Keratinocyte (primary cell): ENCODE measurements around the gene FANCC. TPM values are rescaled to one million over a fixed set of nuclear protein-coding genes. Genes with fewer than 3 reads are reported as not detected.

Experiments used
- DNase-seq: peaks from one replicate; pipeline ENCODE4 v3.0.0-alpha.2; 2011; ENCODE audit warnings: low read depth, missing footprints, low spot score
- FAIRE-seq: peaks from 2 replicates; lab custom pipeline; 2011; peaks lifted over from hg19 to GRCh38; lab: Jason Lieb, UNC
- H2AFZ ChIP-seq: 2 replicates; pipeline ENCODE4 v1.6.0; 2012; ENCODE audit warnings: low read length, control low read depth, inconsistent platforms; ENCODE audit not compliant: control insufficient read depth
- H3K27ac ChIP-seq: 2 replicates; pipeline ENCODE4 v1.5.1; 2011; ENCODE audit warnings: low read length; ENCODE audit not compliant: control insufficient read depth, insufficient read depth
- H3K27me3 ChIP-seq: 3 replicates; pipeline ENCODE4 v1.6.0; 2011; ENCODE audit warnings: low read length; ENCODE audit not compliant: control insufficient read depth, insufficient read depth; ENCODE audit errors: extremely low read depth
- H3K36me3 ChIP-seq, 2 experiments: 2 replicates in 1 of 2; 3 replicates in 1 of 2; pipeline ENCODE4 v1.5.1; 2011; ENCODE audit warnings: low read length in 2 of 2, mild to moderate bottlenecking in 1 of 2; ENCODE audit not compliant: control insufficient read depth in 2 of 2, insufficient read depth in 2 of 2; ENCODE audit errors: extremely low read depth in 1 of 2
- H3K4me1 ChIP-seq: 3 replicates; pipeline ENCODE4 v1.5.1; 2011; ENCODE audit warnings: low read length; ENCODE audit not compliant: control insufficient read depth, insufficient read depth; ENCODE audit errors: extremely low read depth
- H3K4me2 ChIP-seq: 3 replicates; pipeline ENCODE4 v1.6.0; 2011; ENCODE audit warnings: low read depth, low read length; ENCODE audit not compliant: control insufficient read depth, insufficient read depth; ENCODE audit errors: extremely low read depth
- H3K4me3 ChIP-seq, 3 experiments: fragments of 200-600 bp in 1 of 3; sonication (generic) in 1 of 3; 2 replicates in 2 of 3; 3 replicates in 1 of 3; pipeline ENCODE4 v1.5.1; 2011 to 2016; ENCODE audit warnings: low read length in 3 of 3, mild to moderate bottlenecking in 3 of 3, control low read depth in 2 of 3, inconsistent platforms in 1 of 3, low read depth in 1 of 3, mixed read lengths in 1 of 3, mixed run types in 1 of 3, moderate library complexity in 1 of 3; ENCODE audit not compliant: control insufficient read depth in 2 of 3, insufficient read depth in 2 of 3; ENCODE audit errors: extremely low read depth in 1 of 3
- H3K79me2 ChIP-seq: 2 replicates; pipeline ENCODE4 v1.6.0; 2012; ENCODE audit warnings: low read length; ENCODE audit not compliant: control insufficient read depth, insufficient read depth
- H3K9ac ChIP-seq: 3 replicates; pipeline ENCODE4 v1.6.0; 2011; ENCODE audit warnings: low read length; ENCODE audit not compliant: control insufficient read depth, insufficient read depth; ENCODE audit errors: extremely low read depth
- H3K9me1 ChIP-seq: 3 replicates; pipeline ENCODE4 v1.6.0; 2011; ENCODE audit warnings: low read length; ENCODE audit not compliant: control insufficient read depth, insufficient read depth; ENCODE audit errors: extremely low read depth
- H3K9me3 ChIP-seq: 2 replicates; pipeline ENCODE4 v1.5.1; 2012; ENCODE audit warnings: low read depth, low read length; ENCODE audit not compliant: control insufficient read depth
- H4K20me1 ChIP-seq: 3 replicates; pipeline ENCODE4 v1.6.0; 2011; ENCODE audit warnings: low read length; ENCODE audit not compliant: control insufficient read depth, insufficient read depth; ENCODE audit errors: extremely low read depth
- CTCF ChIP-seq, 3 experiments: IDR thresholded peaks in 1 of 3; conservative IDR thresholded peaks in 1 of 3; optimal IDR thresholded peaks in 1 of 3; 2 replicates in 2 of 3; 3 replicates in 1 of 3; pipeline versions ENCODE3 to v1.5.1; 2011; ENCODE audit warnings: low read length in 3 of 3, mild to moderate bottlenecking in 3 of 3, moderate library complexity in 2 of 3, control low read depth in 1 of 3, inconsistent platforms in 1 of 3; ENCODE audit not compliant: insufficient read depth in 2 of 3; ENCODE audit errors: extremely low read depth in 1 of 3
- EZH2 ChIP-seq: IDR thresholded peaks from one replicate; pipeline ENCODE4 v1.6.1; 2012; ENCODE audit warnings: inconsistent platforms, mild to moderate bottlenecking, low read length, moderate library complexity
- dilution Hi-C: fragments of 300-500 bp; cut with MboI; formaldehyde crosslinking; loops from one replicate; pipeline ENCODE4 v1.7.0; 2020; ENCODE audit warnings: low sequenced_read_pairs; ENCODE audit not compliant: extremely low pct_ligation_motif_present
- polyA plus RNA-seq, 5 experiments: library from polyadenylated mRNA; depleted of rRNA in 3 of 5; stranded (reverse) in 3 of 5; stranded (forward) in 1 of 5; unstranded in 1 of 5; fragments of >200 nt; gene quantifications; 1 replicate in 1 of 5; 2 replicates in 3 of 5; 3 replicates in 1 of 5; pipeline versions ENCODE4 v1.2.1 to v1.2.3, GENCODE V29; 2011 to 2012; ENCODE audit warnings: missing spikeins in 2 of 5, low read depth in 1 of 5, low replicate concordance in 1 of 5

Gene FANCC
- polyA plus RNA-seq, 1 donor (not counting 4 experiments of a cell fraction or from before 2014, with no cell fraction given), result 8.3 TPM

GRCh38 chr9:95206143-95206542 lies 111.4 kb downstream of the FANCC start:
- no peak overlapping the region for H3K4me2 ChIP-seq
- no peak for DNase-seq
- TF ChIP-seq EZH2 (no peak), CTCF (optimal IDR thresholded peaks at IDR 0.05 in 1 of 3, IDR thresholded peaks at IDR 0.05 in 1 of 3, conservative IDR thresholded peaks at IDR 0.05 in 1 of 3; ENCODE audit: extremely low read depth in 1 of 3, insufficient read depth in 2 of 3, low read length in 3 of 3) (no peak)
- no peak overlapping the region for H3K4me3 ChIP-seq
- H3K36me3 ChIP-seq, result no peaks in the 10 kb centered on the region
- H3K27me3 ChIP-seq, result no peaks in the 10 kb centered on the region
- H3K79me2 ChIP-seq, result no peaks in the 10 kb centered on the region
- no peak for FAIRE-seq
- no peaks in the 10 kb centered on the region for H3K9me1 ChIP-seq
- H4K20me1 ChIP-seq, result no peaks in the 10 kb centered on the region
- H3K9me3 ChIP-seq, result no peaks in the 10 kb centered on the region
- H3K9ac ChIP-seq, result no peak overlapping the region
- no peak overlapping the region for H2AFZ ChIP-seq
- no peak overlapping the region for H3K27ac ChIP-seq
- peaks cover 5% of the 10 kb centered on the region for H3K4me1 ChIP-seq
- dilution Hi-C loops, result no loop called here

GRCh38 chr9:95204710-95205109 lies 112.8 kb downstream of the FANCC start:
- H4K20me1 ChIP-seq, result no peaks in the 10 kb centered on the region
- peaks cover 5% of the 10 kb centered on the region for H3K4me1 ChIP-seq
- no peak for DNase-seq
- TF ChIP-seq CTCF (optimal IDR thresholded peaks at IDR 0.05 in 1 of 3, IDR thresholded peaks at IDR 0.05 in 1 of 3, conservative IDR thresholded peaks at IDR 0.05 in 1 of 3; ENCODE audit: extremely low read depth in 1 of 3, insufficient read depth in 2 of 3, low read length in 3 of 3), result no peak
- TF ChIP-seq EZH2, result no peak
- H3K4me3 ChIP-seq, result no peak overlapping the region
- no peaks in the 10 kb centered on the region for H3K9me1 ChIP-seq
- H3K27me3 ChIP-seq, result no peaks in the 10 kb centered on the region
- no peak overlapping the region for H2AFZ ChIP-seq
- dilution Hi-C loops, result no loop called here
- H3K27ac ChIP-seq, result no peak overlapping the region
- H3K9ac ChIP-seq, result no peak overlapping the region
- FAIRE-seq, result no peak
- no peaks in the 10 kb centered on the region for H3K9me3 ChIP-seq
- no peaks in the 10 kb centered on the region for H3K36me3 ChIP-seq
- no peak overlapping the region for H3K4me2 ChIP-seq
- no peaks in the 10 kb centered on the region for H3K79me2 ChIP-seq
